Heart left ventricle (tissue), 16 donors: ENCODE results near the gene FAM219A. TPM values are rescaled to one million over a fixed set of nuclear protein-coding genes. Genes with fewer than 3 reads are reported as not detected.

Source experiments
- ATAC-seq, 4 donors: fragments of 200-7000 bp; cut with Tn5 transposase; one replicate each; pipeline ENCODE4 v1.9.1; 2020 to 2022; ENCODE audit warnings: moderate library complexity in 4 of 4, mild to moderate bottlenecking in 3 of 4, moderate number of reproducible peaks in 1 of 4
- DNase-seq, 5 donors: peaks; one replicate each; pipeline ENCODE4 v3.0.0-alpha.2; 2020
- H3K27ac ChIP-seq, 12 donors: fragments of 200-600 bp; sonication (generic) in 4 of 12; one replicate each; pipeline versions ENCODE4 v1.5.0 to v1.8.0; 2016 to 2022; ENCODE audit warnings: mild to moderate bottlenecking in 2 of 12
- H3K27me3 ChIP-seq, 9 donors: fragments of 200-600 bp; sonication (generic) in 2 of 9; one replicate each; pipeline versions ENCODE4 v1.5.1 to v1.8.0; 2016 to 2022; ENCODE audit warnings: mild to moderate bottlenecking in 3 of 9
- H3K36me3 ChIP-seq, 9 donors: fragments of 200-600 bp; sonication (generic) in 2 of 9; one replicate each; pipeline versions ENCODE4 v1.5.0 to v1.8.0; 2018 to 2022; ENCODE audit warnings: mild to moderate bottlenecking in 2 of 9
- H3K4me1 ChIP-seq, 12 donors: fragments of 200-600 bp; sonication (generic) in 4 of 12; one replicate each; pipeline versions ENCODE4 v1.5.0 to v1.8.0; 2016 to 2022; ENCODE audit warnings: mild to moderate bottlenecking in 3 of 12
- H3K4me3 ChIP-seq, 12 donors: fragments of 200-600 bp; sonication (generic) in 4 of 12; one replicate each; pipeline versions ENCODE4 v1.5.0 to v1.8.0; 2017 to 2022; ENCODE audit warnings: mild to moderate bottlenecking in 9 of 12, moderate library complexity in 4 of 12
- H3K9me3 ChIP-seq, 12 donors: fragments of 200-600 bp; sonication (generic) in 4 of 12; one replicate each; pipeline versions ENCODE4 v1.5.0 to v1.8.0; 2016 to 2022; ENCODE audit warnings: mild to moderate bottlenecking in 1 of 12
- POLR2A ChIP-seq, 2 donors: fragments of 450-650 bp; IDR thresholded peaks; one replicate each; pipeline ENCODE4 v1.6.1; 2017; ENCODE audit warnings: antibody characterized with exemption in 2 of 2, mild to moderate bottlenecking in 2 of 2, moderate library complexity in 2 of 2
- WGBS, 4 donors: extraction: QIAGEN DNeasy Blood & Tissue Kit in 2 of 4; methylation state at CpG; one replicate each; pipeline versions ENCODE4 v1.1.5 to v1.1.7; 2013 to 2018; 5-methylcytosine and 5-hydroxymethylcytosine counted together
- intact Hi-C, 10 donors: fragments of 100-400 bp; cut with DNase I; formaldehyde crosslinking; loops; one replicate each; pipeline versions ENCODE4 v1.11.1 to v1.14.2; 2022
- polyA plus RNA-seq, 2 donors: library from polyadenylated mRNA; stranded (reverse); fragments of 200-250 nt; gene quantifications; one replicate each; pipeline ENCODE4 v1.2.3, GENCODE V29; 2013
- total RNA-seq, 9 donors: library from RNA; depleted of rRNA in 2 of 9; stranded (reverse); fragments of >200 nt in 2 of 9; fragmentation: NEBNext Ultra II Directional in 3 of 9; extraction: Animal tissue kit (Norgen Biotek cat#: 25700) in 3 of 9; gene quantifications; one replicate each; pipeline versions ENCODE4 v1.1.0 to v1.2.4, GENCODE V29; 2016 to 2023
- TF ChIP-seq, protein P1 (sequence below), 12 donors: fragments of 200-600 bp; sonication (generic) in 4 of 12; IDR thresholded peaks; one replicate each; pipeline versions ENCODE4 v1.5.0 to v1.8.0; 2018 to 2022; ENCODE audit warnings: antibody characterized with exemption in 12 of 12, mild to moderate bottlenecking in 5 of 12
- donor health status: ischemic (EF 13 %, LVEDD 7.1; RV severe dilation, severe dysfunction).
- donor health status: healthy with polysubstance abuse.
- donor health status: DM: no; HTN: yes; CAD: no.
- donor health status: DM: no; HTN: no; CAD: no.
- donor health status: ischemic (EF 25% LVEDD 6.9; RV normal size, moderate dysfunction).
- donor health status: ischemic (EF 25% LVEDD 5.7; RV mildly dilated, moderate dysfunction).
- donor health status: healthy.
- donor health status: DM: yes; HTN: yes; CAD: no.
- donor health status: ischemic (EF 35%, LVEDD 5.7; RV mildly dilated, moderate dysfunction).
- donor health status: nonischemic (EF 11% LVEDD 7.7; RV severe dilation, severe dysfunction).
- donor health status: DM: yes; HTN: yes; CAD: no.
- donor health status: PGD.
- donor health status: ischemic (EF 29% LVEDD 5.4; RV normal size, mild dysfunction).
- donor health status: nonischemic (EF 23%, LVEDD 6.1; RV moderate dilation, normal function).

Gene FAM219A
- total and polyA plus RNA-seq, 11 donors, result 12.7 to 39.1 (median 25.9) TPM

DNA sequence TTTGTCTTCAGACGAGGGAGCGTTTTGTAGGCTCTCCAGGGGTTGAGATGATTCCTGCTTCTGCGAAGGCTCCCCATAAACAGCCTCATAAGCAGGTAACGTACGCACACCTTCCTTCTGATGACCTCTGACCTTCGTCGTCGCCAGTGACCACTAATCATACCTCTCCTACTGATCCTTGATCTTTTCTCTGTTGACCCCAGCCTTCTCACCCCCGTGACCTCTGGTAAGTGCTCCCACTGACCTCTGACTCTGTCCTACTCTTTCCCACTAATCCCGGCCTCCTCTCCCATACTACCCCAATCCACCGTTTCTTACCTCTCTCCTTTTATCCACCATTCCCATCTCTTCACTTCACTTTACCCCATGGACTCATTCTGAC is 580 bp upstream of the FAM219A start:
- no peak overlapping the region for H3K27ac ChIP-seq
- intact Hi-C loops, result loop anchor here in 3 of 10 donors (5.0 to 10.0 kb wide), 4 partner anchors 63 to 816 kb away; partner anchors contain the start of genes ENHO (in 1 of the 3), KIF24 (in 1 of the 3), NUDT2 (in 1 of the 3) and RPP25L (in 1 of the 3)
- ATAC-seq, result no peak
- TF ChIP-seq, protein P1, sequence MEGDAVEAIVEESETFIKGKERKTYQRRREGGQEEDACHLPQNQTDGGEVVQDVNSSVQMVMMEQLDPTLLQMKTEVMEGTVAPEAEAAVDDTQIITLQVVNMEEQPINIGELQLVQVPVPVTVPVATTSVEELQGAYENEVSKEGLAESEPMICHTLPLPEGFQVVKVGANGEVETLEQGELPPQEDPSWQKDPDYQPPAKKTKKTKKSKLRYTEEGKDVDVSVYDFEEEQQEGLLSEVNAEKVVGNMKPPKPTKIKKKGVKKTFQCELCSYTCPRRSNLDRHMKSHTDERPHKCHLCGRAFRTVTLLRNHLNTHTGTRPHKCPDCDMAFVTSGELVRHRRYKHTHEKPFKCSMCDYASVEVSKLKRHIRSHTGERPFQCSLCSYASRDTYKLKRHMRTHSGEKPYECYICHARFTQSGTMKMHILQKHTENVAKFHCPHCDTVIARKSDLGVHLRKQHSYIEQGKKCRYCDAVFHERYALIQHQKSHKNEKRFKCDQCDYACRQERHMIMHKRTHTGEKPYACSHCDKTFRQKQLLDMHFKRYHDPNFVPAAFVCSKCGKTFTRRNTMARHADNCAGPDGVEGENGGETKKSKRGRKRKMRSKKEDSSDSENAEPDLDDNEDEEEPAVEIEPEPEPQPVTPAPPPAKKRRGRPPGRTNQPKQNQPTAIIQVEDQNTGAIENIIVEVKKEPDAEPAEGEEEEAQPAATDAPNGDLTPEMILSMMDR (IDR thresholded peaks at IDR 0.05), result no peak
- no peak for TF ChIP-seq POLR2A (IDR thresholded peaks at IDR 0.05)
- 22 to 28% (median 24%) methylated on average over 11 of the region's 11 CpGs for WGBS, 4 donors
- peaks cover 0 to 49% (median 35%) of the 10 kb centered on the region in 12 donors for H3K4me1 ChIP-seq
- H3K27me3 ChIP-seq, result no peaks in the 10 kb centered on the region
- no peaks in the 10 kb centered on the region for H3K9me3 ChIP-seq
- H3K4me3 ChIP-seq, result peak overlapping the region in 9 of 12 donors; percentile 30 to 99 (median 89)
- no peaks in the 10 kb centered on the region for H3K36me3 ChIP-seq
- peak in 1 of 5 donors; percentile 26 for DNase-seq

DNA sequence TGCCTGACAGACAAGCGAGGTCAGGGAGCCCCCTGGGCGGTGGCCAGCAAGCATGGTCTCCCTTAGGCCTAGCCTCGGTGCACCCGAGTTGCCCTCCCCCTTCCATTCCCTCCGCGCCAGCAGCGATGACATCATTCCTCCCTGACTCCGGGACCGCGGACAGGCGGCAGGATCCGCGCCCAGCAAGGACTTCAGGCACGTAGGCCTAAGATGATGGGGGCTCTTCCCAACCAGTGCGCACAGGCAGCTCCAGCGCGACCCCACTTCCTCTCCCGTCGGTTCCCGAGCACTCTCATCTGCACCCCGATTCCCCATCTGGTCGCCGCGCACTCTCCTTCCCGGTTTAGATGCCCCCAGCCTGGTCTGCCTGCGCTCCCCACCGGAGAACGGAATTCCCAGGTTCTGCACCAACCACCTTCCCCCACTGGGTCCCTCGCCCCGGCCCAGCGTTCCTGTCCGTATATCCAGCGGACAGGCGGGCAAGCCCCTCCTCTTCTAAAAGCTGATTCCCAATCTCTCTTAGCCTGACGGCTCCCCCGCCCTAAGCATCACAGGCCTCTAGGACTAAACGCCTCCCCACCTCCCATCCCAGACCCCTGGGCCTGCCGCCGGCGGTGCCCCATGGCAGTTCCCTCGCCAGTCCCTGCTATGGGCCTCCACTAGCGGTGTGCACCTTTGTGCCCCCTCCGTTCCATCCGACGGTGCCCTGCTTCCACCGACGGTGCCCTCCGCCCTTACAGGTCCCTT is 931 bp downstream of the FAM219A start:
- 3 to 6% (median 4%) methylated on average over 29 to 48 of the region's 48 CpGs for WGBS, 4 donors
- intact Hi-C loops, result loop anchor here in 3 of 10 donors (2.0 to 10.0 kb wide), 5 partner anchors 17 to 817 kb away; partner anchors contain the start of genes ENHO (in 1 of the 3), KIF24 (in 1 of the 3), NUDT2 (in 1 of the 3) and RPP25L (in 1 of the 3)
- peak overlapping the region; percentile 69 to 94 (median 84) for H3K27ac ChIP-seq
- DNase-seq (peak; percentile 85 to 89 (median 87)), ATAC-seq (peak; percentile 45 to 77 (median 64))
- peaks cover 4 to 58% (median 48%) of the 10 kb centered on the region in 12 donors for H3K4me1 ChIP-seq
- H3K36me3 ChIP-seq, result no peaks in the 10 kb centered on the region
- H3K4me3 ChIP-seq, result peak overlapping the region; percentile 52 to 99 (median 88)
- no peaks in the 10 kb centered on the region for H3K9me3 ChIP-seq
- no peaks in the 10 kb centered on the region for H3K27me3 ChIP-seq
- TF ChIP-seq, protein P1 (IDR thresholded peaks at IDR 0.05), result no peak
- TF ChIP-seq POLR2A (IDR thresholded peaks at IDR 0.05), result no peak

DNA sequence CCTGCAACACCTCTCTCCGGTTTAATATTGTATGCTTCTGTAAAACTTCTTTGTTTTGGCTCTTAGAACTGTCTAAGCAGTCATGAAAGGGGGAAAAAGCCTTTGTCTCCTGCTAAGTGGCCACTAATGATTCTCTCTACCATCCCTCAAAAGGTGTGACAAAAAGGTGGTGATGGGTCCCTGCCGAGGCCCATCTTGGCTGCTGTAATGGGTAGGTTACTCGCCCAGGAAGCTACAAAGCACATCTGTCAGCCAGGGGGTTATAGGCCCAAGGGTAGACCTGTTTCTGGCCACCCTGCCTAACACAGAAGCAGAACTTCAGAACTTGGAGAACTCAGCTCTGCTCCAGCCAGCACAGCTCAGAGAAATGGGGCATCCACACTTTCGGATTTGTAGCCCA is 1.6 kb downstream of the FAM219A start:
- Histone ChIP-seq H3K36me3 (no peaks in the 10 kb centered on the region), H3K4me1 (peaks cover 4 to 65% (median 54%) of the 10 kb centered on the region in 12 donors), H3K9me3 (no peaks in the 10 kb centered on the region), H3K27me3 (no peaks in the 10 kb centered on the region), H3K4me3 (peak overlapping the region in 11 of 12 donors; percentile 65 to 99 (median 89)), H3K27ac (peak overlapping the region; percentile 69 to 94 (median 84))
- DNase-seq (no peak), ATAC-seq (no peak)
- 30 to 50% (median 37%) methylated on average over 3 to 4 of the region's 4 CpGs for WGBS, 4 donors
- intact Hi-C loops, result loop anchor here in 3 of 10 donors (2.0 to 10.0 kb wide), 5 partner anchors 16 to 818 kb away; partner anchors contain the start of genes ENHO (in 1 of the 3), KIF24 (in 1 of the 3), NUDT2 (in 1 of the 3) and RPP25L (in 1 of the 3)
- no peak for TF ChIP-seq POLR2A (IDR thresholded peaks at IDR 0.05)
- TF ChIP-seq, protein P1 (IDR thresholded peaks at IDR 0.05), result no peak

DNA sequence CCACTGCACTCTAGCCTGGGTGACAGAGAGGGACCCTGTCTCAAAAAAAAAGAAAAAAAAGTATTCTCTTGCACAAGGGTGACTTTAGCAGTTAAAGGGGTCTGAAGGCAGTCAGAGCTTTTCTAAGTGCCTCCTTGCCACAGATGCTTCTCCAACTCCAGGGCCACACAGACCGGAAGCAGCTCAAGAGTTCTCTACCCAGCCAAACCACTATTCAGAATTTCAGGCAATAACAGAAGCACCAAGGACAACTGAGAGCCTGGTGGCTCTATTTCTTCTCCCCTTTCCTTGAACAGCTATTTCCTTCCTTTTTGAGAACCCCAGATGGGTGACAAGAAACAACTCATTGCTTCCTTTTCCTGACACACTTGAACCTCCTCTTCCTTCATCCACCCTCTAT is 2.2 kb downstream of the FAM219A start:
- intact Hi-C loops, result loop anchor here in 3 of 10 donors (2.0 to 10.0 kb wide), 5 partner anchors 15 to 819 kb away; partner anchors contain the start of genes ENHO (in 1 of the 3), KIF24 (in 1 of the 3), NUDT2 (in 1 of the 3) and RPP25L (in 1 of the 3)
- H3K27me3 ChIP-seq, result no peaks in the 10 kb centered on the region
- TF ChIP-seq, protein P1 (IDR thresholded peaks at IDR 0.05), result no peak
- no peak for TF ChIP-seq POLR2A (IDR thresholded peaks at IDR 0.05)
- H3K9me3 ChIP-seq, result no peaks in the 10 kb centered on the region
- H3K4me3 ChIP-seq, result peak overlapping the region in 4 of 12 donors; percentile 81 to 99 (median 94)
- H3K27ac ChIP-seq, result peak overlapping the region in 10 of 12 donors; percentile 62 to 94 (median 85)
- H3K4me1 ChIP-seq, result peaks cover 4 to 71% (median 60%) of the 10 kb centered on the region in 12 donors
- WGBS, 4 donors, result 64 to 78% (median 65%) methylated on average over 1 of the region's 1 CpG
- no peak for DNase-seq
- ATAC-seq, result no peak
- no peaks in the 10 kb centered on the region for H3K36me3 ChIP-seq
